ENCODE data around the gene RPS25. TPM values are rescaled to one million over a fixed set of nuclear protein-coding genes. Genes with fewer than 3 reads are reported as not detected.

Gene RPS25
- total RNA-seq, 1 donor from 2014 or later = 1,002 TPM

Other genes with a start within 250 kb of the RPS25 start
- gene DDX6, start 227.2 kb downstream of the RPS25 start, total RNA-seq = 65.8 TPM
- gene CXCR5, start 134.5 kb downstream of the RPS25 start, total RNA-seq = 0.20 TPM
- 44.6 TPM for gene BCL9L, start 92.4 kb downstream of the RPS25 start, total RNA-seq
- gene UPK2, start 62.0 kb downstream of the RPS25 start, total RNA-seq = 0.32 TPM
- gene FOXR1, start 46.6 kb downstream of the RPS25 start, total RNA-seq = not detected
- 11.9 TPM for gene CENATAC, start 20.2 kb downstream of the RPS25 start, total RNA-seq
- gene TRAPPC4, start 423 bp upstream of the RPS25 start, total RNA-seq = 42.4 TPM
- 7.2 TPM for gene SLC37A4, start 12.5 kb upstream of the RPS25 start, total RNA-seq
- 63.2 TPM for gene HYOU1, start 38.9 kb upstream of the RPS25 start, total RNA-seq
- 17.8 TPM for gene VPS11, start 49.5 kb upstream of the RPS25 start, total RNA-seq
- gene HMBS, start 66.5 kb upstream of the RPS25 start, total RNA-seq = 23.7 TPM
- 36.3 TPM for gene DPAGT1, start 83.5 kb upstream of the RPS25 start, total RNA-seq
- 6.5 TPM for gene C2CD2L, start 89.0 kb upstream of the RPS25 start, total RNA-seq
- gene HINFP, start 103.2 kb upstream of the RPS25 start, total RNA-seq = 13.2 TPM
- 0.52 TPM for gene ABCG4, start 130.7 kb upstream of the RPS25 start, total RNA-seq
- 60.3 TPM for gene NLRX1, start 150.4 kb upstream of the RPS25 start, total RNA-seq
- not detected for gene NHERF4, start 167.1 kb upstream of the RPS25 start, total RNA-seq
- gene CBL, start 188.0 kb upstream of the RPS25 start, total RNA-seq = 11.0 TPM